Testis (tissue), 3 donors: ENCODE results near the gene PPP1R7. TPM values are rescaled to one million over a fixed set of nuclear protein-coding genes. Genes with fewer than 3 reads are reported as not detected.

ENCODE experiments used
- DNase-seq: peaks from one replicate; pipeline ENCODE4 v3.0.0-alpha.2; 2019
- H3K27ac ChIP-seq, 2 donors: fragments of 200-600 bp; sonication (generic); one replicate each; pipeline ENCODE4 v1.5.1; 2019
- H3K27me3 ChIP-seq: fragments of 200-600 bp; sonication (generic); one replicate; pipeline ENCODE4 v1.5.1; 2019
- H3K36me3 ChIP-seq: fragments of 200-600 bp; sonication (generic); one replicate; pipeline ENCODE4 v1.5.1; 2017; ENCODE audit warnings: low read depth; ENCODE audit errors: missing control alignments
- H3K4me1 ChIP-seq: fragments of 200-600 bp; sonication (generic); one replicate; pipeline ENCODE4 v1.5.1; 2019
- H3K4me3 ChIP-seq, 2 donors: fragments of 200-600 bp; sonication (generic); one replicate each; pipeline ENCODE4 v1.5.1; 2017 to 2019
- H3K9me3 ChIP-seq: fragments of 200-600 bp; sonication (generic); one replicate; pipeline ENCODE4 v1.5.1; 2017
- POLR2A ChIP-seq: fragments of 450-650 bp; IDR thresholded peaks from one replicate; pipeline ENCODE4 v1.6.1; 2017; ENCODE audit warnings: antibody characterized with exemption, mild to moderate bottlenecking, moderate library complexity
- WGBS, 2 donors: methylation state at CpG; one replicate each; pipeline ENCODE4 v1.1.5; 2018; 5-methylcytosine and 5-hydroxymethylcytosine counted together
- intact Hi-C: fragments of 100-400 bp; cut with DNase I; formaldehyde crosslinking; loops from one replicate; pipeline ENCODE4 v1.15.1; 2023; ENCODE audit warnings: low total_unique reads
- polyA plus RNA-seq: library from polyadenylated mRNA; stranded (reverse); fragments of 350-450 nt; fragmentation: Illumina TruSeq; extraction: RNeasy Lipid Tissue Mini Kit (QIAGEN cat#74804); gene quantifications from one replicate; pipeline ENCODE4 v1.2.3, GENCODE V29; 2014; ENCODE audit warnings: low read depth, low replicate concordance; ENCODE audit not compliant: insufficient read depth
- total RNA-seq, 2 donors: library from RNA; depleted of rRNA; stranded (reverse); fragments of >200 nt; gene quantifications; one replicate each; pipeline ENCODE4 v1.2.3, GENCODE V29; 2016
- TF ChIP-seq, protein P1 (sequence below), 3 experiments: fragments of 450-650 bp in 2 of 3; fragments of 200-600 bp in 1 of 3; sonication (generic) in 1 of 3; IDR thresholded peaks; one replicate each; pipeline ENCODE4 v1.5.1; 2016 to 2019; ENCODE audit warnings: antibody characterized with exemption in 3 of 3, mild to moderate bottlenecking in 2 of 3, moderate library complexity in 1 of 3

The PPP1R7 gene
- total and polyA plus RNA-seq, 3 donors from 2014 or later = 100 to 358 (median 139) TPM

DNA sequence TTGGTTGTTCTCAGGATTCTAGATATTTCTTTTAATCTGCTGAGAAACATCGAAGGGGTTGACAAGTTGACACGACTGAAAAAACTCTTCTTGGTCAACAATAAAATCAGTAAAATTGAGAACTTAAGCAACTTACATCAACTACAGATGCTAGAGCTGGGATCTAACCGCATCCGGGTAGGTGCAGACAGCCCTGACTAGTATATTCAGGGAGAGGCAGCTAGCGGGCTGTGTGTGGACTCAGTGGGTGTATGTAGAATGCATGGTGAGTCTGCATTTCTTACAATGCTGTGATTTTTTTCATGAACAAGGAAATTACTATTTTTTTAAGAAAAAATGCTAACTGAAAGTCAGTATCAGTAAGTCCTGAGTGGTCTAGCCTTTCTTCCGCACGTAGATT, 10.1 kb downstream of the PPP1R7 start:
- WGBS, 2 donors = 96 to 97% methylated on average over 7 of the region's 7 CpGs
- no peaks in the 10 kb centered on the region for H3K36me3 ChIP-seq
- H3K4me3 ChIP-seq = no peak overlapping the region
- DNase-seq = no peak
- no peaks in the 10 kb centered on the region for H3K27me3 ChIP-seq
- TF ChIP-seq POLR2A = no peak
- intact Hi-C loops = no loop called here
- H3K9me3 ChIP-seq = no peaks in the 10 kb centered on the region
- H3K27ac ChIP-seq = no peak overlapping the region
- H3K4me1 ChIP-seq = peaks cover 7% of the 10 kb centered on the region

DNA sequence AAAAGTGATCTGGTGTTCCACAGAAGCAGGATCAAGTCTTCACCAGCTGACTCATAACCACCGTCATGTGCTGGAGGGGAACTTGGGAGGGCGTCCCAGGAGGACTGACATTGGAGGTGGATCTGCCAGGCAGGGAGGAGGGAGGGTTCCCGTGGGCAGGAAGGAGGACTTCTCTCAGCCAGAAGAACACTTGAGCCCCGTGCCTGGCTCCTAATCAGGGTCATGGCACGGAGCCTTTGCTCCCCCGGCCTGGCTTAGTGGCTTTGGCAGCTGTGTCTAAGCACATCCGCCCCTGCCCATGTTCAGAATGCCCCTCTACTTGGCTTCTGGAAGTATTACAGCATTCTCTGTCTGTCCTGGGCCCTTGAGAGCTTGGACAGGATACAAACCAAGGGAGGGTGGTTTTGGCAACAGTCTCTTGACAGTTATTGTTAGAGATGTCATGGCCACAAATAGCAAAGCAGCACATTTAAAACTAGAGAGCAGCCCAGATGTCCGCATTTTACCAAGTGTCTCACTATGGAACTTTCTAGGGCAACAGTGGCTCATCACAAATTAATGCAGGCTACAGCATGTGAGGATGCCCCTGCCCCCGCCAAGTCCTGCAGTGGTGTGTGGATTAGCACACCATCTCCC, 11.5 kb downstream of the PPP1R7 start:
- peak overlapping the region; percentile 2 to 60 for H3K27ac ChIP-seq
- H3K4me3 ChIP-seq = no peak overlapping the region
- H3K4me1 ChIP-seq = peaks cover 7% of the 10 kb centered on the region

DNA sequence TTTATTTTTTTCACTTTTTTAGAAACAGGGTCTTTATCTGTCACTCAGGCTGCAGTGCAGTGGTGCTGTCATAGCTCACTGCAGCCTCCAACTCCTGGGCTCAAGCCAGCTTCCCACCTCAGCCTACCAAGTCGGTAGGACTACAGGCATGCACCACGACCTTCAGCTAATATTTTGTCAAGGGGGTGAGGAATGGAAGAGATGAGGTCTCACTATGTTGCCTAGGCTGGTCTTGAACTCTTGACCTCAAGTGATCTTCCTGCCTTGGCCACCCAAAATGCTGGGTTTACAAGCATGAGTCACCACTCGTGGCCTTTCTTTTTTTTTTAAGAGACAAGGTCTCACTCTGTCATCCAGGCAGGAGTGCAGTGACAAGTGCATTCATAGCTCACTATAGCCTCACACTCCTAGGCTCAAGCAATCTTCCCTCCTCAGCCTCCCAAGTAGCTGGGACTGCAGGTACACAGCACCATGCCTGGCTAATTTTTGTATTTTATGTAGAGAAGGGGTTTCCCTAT, 13.4 kb downstream of the PPP1R7 start:
- no peaks in the 10 kb centered on the region for H3K27me3 ChIP-seq
- intact Hi-C loops = no loop called here
- no peak overlapping the region for H3K4me3 ChIP-seq
- no peaks in the 10 kb centered on the region for H3K9me3 ChIP-seq
- no peak for TF ChIP-seq POLR2A
- TF ChIP-seq, protein P1, sequence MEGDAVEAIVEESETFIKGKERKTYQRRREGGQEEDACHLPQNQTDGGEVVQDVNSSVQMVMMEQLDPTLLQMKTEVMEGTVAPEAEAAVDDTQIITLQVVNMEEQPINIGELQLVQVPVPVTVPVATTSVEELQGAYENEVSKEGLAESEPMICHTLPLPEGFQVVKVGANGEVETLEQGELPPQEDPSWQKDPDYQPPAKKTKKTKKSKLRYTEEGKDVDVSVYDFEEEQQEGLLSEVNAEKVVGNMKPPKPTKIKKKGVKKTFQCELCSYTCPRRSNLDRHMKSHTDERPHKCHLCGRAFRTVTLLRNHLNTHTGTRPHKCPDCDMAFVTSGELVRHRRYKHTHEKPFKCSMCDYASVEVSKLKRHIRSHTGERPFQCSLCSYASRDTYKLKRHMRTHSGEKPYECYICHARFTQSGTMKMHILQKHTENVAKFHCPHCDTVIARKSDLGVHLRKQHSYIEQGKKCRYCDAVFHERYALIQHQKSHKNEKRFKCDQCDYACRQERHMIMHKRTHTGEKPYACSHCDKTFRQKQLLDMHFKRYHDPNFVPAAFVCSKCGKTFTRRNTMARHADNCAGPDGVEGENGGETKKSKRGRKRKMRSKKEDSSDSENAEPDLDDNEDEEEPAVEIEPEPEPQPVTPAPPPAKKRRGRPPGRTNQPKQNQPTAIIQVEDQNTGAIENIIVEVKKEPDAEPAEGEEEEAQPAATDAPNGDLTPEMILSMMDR (IDR thresholded peaks at IDR 0.05) = no peak
- H3K4me1 ChIP-seq = peaks cover 7% of the 10 kb centered on the region
- no peak overlapping the region for H3K27ac ChIP-seq
- H3K36me3 ChIP-seq = no peaks in the 10 kb centered on the region
- no peak for DNase-seq
- WGBS, 2 donors = 78 to 86% methylated on average over 3 of the region's 3 CpGs

More for the DNA sequence above, 11.5 kb downstream of the PPP1R7 start:
- Histone ChIP-seq H3K9me3 (no peaks in the 10 kb centered on the region), H3K27me3 (no peaks in the 10 kb centered on the region), H3K36me3 (no peaks in the 10 kb centered on the region)
- intact Hi-C loops = no loop called here
- peak; percentile 74 for DNase-seq
- 51 to 52% methylated on average over 5 to 9 of the region's 9 CpGs for WGBS, 2 donors
- TF ChIP-seq POLR2A = no peak
- TF ChIP-seq, protein P1 (IDR thresholded peaks at IDR 0.05) = no peak

DNA sequence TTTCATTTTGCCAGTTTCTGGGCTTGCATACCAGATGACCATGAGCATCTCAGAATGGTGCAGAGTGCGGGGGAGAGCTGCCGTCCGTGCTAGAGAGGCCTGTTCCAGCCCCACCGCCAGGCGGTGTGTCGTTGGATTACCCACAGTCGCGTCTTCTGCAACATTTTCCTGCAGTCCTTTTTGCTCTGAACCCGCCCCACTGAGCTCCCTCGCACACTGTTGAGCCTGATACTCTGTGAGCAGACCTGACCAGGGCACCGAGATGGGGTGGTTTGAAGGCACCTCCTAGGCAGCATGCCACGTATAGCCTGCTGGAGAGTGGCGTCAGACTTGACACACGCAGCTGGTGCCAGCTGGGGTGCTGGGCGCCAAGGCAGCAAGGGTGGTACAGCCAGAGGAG, 18.1 kb downstream of the PPP1R7 start:
- no peak for DNase-seq
- intact Hi-C loops = loop anchor here (2.0 kb wide), 1 partner anchor 40 kb away; no protein-coding TSS in a partner anchor
- WGBS, 2 donors = 94 to 96% methylated on average over 13 to 15 of the region's 15 CpGs

DNA sequence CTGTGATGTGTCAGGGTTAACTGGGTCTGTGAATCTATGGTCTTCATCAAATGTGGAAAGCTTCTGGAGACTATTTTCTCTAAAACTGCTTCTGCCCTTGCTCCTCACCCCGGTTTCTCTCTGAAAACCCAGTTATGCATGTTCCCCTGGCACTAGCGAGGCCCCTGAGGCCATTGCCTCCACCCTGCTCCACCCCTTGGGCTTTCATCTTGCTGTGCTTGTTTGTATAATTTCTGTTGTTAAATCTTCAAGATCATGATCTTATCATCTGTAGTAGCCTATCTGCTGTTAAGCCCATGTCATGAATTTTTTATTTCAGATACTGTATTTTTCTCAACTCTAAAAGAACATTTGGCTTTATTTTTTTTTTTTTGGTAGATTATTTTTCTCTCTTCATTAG, 23.3 kb downstream of the PPP1R7 start:
- TF ChIP-seq, protein P1 (IDR thresholded peaks at IDR 0.05) = no peak
- no peak for TF ChIP-seq POLR2A
- H3K27me3 ChIP-seq = no peaks in the 10 kb centered on the region
- 92 to 100% methylated on average over 2 of the region's 2 CpGs for WGBS, 2 donors
- no peak overlapping the region for H3K4me3 ChIP-seq
- no peak overlapping the region for H3K27ac ChIP-seq
- no peak for DNase-seq
- no peaks in the 10 kb centered on the region for H3K4me1 ChIP-seq
- no peaks in the 10 kb centered on the region for H3K9me3 ChIP-seq
- intact Hi-C loops = no loop called here
- H3K36me3 ChIP-seq = no peaks in the 10 kb centered on the region

More for the DNA sequence above, 18.1 kb downstream of the PPP1R7 start:
- no peaks in the 10 kb centered on the region for H3K9me3 ChIP-seq
- no peaks in the 10 kb centered on the region for H3K36me3 ChIP-seq
- no peak overlapping the region for H3K4me3 ChIP-seq
- H3K27me3 ChIP-seq = no peaks in the 10 kb centered on the region
- no peak overlapping the region for H3K27ac ChIP-seq
- TF ChIP-seq, protein P1 (IDR thresholded peaks at IDR 0.05) = no peak
- no peak for TF ChIP-seq POLR2A
- no peaks in the 10 kb centered on the region for H3K4me1 ChIP-seq
